Skeletal muscle tissue (tissue), 4 donors: ENCODE measurements around the gene SRD5A1. TPM values are rescaled to one million over a fixed set of nuclear protein-coding genes. Genes with fewer than 3 reads are reported as not detected.

ENCODE experiments used
- H3K27ac ChIP-seq: one replicate; pipeline ENCODE4 v1.7.0; 2013; ENCODE audit warnings: mild to moderate bottlenecking, low read depth, low read length, inconsistent platforms
- H3K27me3 ChIP-seq, 3 donors: one replicate each; pipeline ENCODE4 v1.7.0; 2013; ENCODE audit warnings: low read length in 3 of 3; ENCODE audit not compliant: control insufficient read depth in 3 of 3, insufficient read depth in 3 of 3
- H3K36me3 ChIP-seq, 3 donors: one replicate each; pipeline ENCODE4 v1.7.0; 2013; ENCODE audit warnings: low read length in 3 of 3; ENCODE audit not compliant: control insufficient read depth in 3 of 3, insufficient read depth in 3 of 3
- H3K4me1 ChIP-seq, 3 donors: one replicate each; pipeline ENCODE4 v1.7.0; 2013; ENCODE audit warnings: low read length in 3 of 3, mild to moderate bottlenecking in 3 of 3; ENCODE audit not compliant: control insufficient read depth in 3 of 3, insufficient read depth in 3 of 3
- H3K4me3 ChIP-seq, 3 donors: one replicate each; pipeline ENCODE4 v1.7.0; 2013; ENCODE audit warnings: low read length in 3 of 3
- H3K9ac ChIP-seq, 3 donors: one replicate each; pipeline ENCODE4 v1.7.0; 2013; ENCODE audit warnings: low read length in 3 of 3, mild to moderate bottlenecking in 3 of 3, moderate library complexity in 2 of 3, low read depth in 1 of 3
- H3K9me3 ChIP-seq, 3 donors: one replicate each; pipeline ENCODE4 v1.7.0; 2013; ENCODE audit warnings: low read length in 3 of 3; ENCODE audit not compliant: control insufficient read depth in 3 of 3
- total RNA-seq: library from RNA; depleted of rRNA; stranded (reverse); fragments of >200 nt; gene quantifications from one replicate; pipeline ENCODE4 v1.2.3, GENCODE V29; 2014
- donor health status: Osteomylitis.

Gene SRD5A1
- total RNA-seq, 1 donor from 2014 or later: 4.2 TPM

DNA sequence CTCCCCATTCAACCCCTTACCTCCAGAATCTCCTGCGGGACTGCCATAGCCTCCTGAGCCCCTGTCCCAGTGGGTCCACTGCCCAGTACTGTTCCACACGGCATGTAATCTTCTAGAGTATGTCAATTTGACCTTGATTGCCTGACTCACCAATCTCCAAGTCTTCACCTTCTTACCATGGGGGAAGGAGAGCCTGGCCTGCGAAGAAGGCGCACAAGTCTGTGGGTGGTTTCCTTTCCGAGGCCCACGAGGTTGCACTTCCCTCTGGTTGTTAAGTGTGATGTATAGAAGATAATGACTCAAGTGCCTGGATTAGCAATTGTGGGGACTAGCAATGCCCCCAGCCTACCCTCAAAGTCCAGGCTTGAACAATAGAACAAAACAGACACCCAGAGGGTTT lies 71.8 kb downstream of the SRD5A1 start:
- peak overlapping the region; percentile 66 to 81 (median 78) for H3K9ac ChIP-seq
- peak overlapping the region in 1 of 3 donors; percentile 52 for H3K4me3 ChIP-seq
- no peaks in the 10 kb centered on the region for H3K36me3 ChIP-seq
- peaks cover 10 to 22% (median 20%) of the 10 kb centered on the region in 3 donors for H3K4me1 ChIP-seq
- H3K27ac ChIP-seq: peak overlapping the region; percentile 94
- no peaks in the 10 kb centered on the region for H3K9me3 ChIP-seq
- H3K27me3 ChIP-seq: no peaks in the 10 kb centered on the region

- Histone ChIP-seq H3K9me3 (no peaks in the 10 kb centered on the region), H3K9ac (no peak overlapping the region), H3K36me3 (no peaks in the 10 kb centered on the region), H3K4me3 (no peak overlapping the region), H3K27ac (no peak overlapping the region), H3K27me3 (no peaks in the 10 kb centered on the region), H3K4me1 (peaks cover 10 to 22% (median 20%) of the 10 kb centered on the region in 3 donors)
Observed at GRCh38 chr5:6705959-6706358, 72.7 kb downstream of the SRD5A1 start.

DNA sequence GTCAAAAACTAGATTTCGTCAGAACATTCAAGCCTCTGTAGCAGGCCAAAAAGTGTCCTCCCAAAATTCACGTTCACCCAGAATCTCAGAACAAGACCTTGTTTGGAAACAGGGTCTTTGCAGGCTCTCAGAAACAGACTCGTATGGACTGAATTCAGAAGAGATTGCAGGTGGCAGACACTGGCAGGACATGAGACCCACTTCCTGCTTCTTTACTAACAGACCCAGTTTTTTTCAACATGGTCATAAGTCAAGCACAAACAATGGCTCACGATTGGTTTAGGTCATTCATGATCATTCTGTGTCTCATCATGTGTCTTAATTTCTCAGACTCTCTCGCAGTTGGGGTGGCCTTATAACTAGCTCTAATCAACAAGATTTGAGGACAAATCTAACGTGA lies 74.6 kb downstream of the SRD5A1 start:
- Histone ChIP-seq H3K36me3 (no peaks in the 10 kb centered on the region), H3K27me3 (no peaks in the 10 kb centered on the region), H3K4me1 (peaks cover 18 to 30% (median 23%) of the 10 kb centered on the region in 3 donors), H3K9ac (no peak overlapping the region), H3K9me3 (no peaks in the 10 kb centered on the region), H3K4me3 (no peak overlapping the region), H3K27ac (no peak overlapping the region)

DNA sequence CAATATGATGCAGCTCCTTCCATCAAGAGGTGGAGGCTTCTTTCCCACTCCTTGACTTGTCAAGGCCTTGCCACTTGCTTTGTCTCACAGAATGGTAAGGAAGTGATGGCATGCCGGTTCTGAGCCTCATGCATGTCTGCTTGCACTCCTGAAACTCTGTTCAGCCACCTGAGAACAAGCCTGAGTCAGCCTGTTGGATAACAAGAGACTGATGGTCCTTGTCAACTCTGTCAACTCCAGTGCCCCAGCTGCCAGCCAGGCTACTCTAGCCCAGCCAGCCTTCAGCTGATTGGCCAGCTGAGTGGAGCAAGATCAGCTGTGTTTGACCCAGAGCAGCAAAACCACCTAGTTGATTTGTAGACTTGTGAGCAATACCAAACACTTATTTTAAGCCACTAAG lies 75.6 kb downstream of the SRD5A1 start:
- Histone ChIP-seq H3K27me3 (no peaks in the 10 kb centered on the region), H3K27ac (no peak overlapping the region), H3K9me3 (no peaks in the 10 kb centered on the region), H3K4me1 (peaks cover 17 to 25% (median 19%) of the 10 kb centered on the region in 3 donors), H3K36me3 (no peaks in the 10 kb centered on the region), H3K4me3 (no peak overlapping the region), H3K9ac (no peak overlapping the region)

- H3K36me3 ChIP-seq: no peaks in the 10 kb centered on the region
- no peak overlapping the region for H3K4me3 ChIP-seq
- no peaks in the 10 kb centered on the region for H3K9me3 ChIP-seq
- H3K27ac ChIP-seq: no peak overlapping the region
- peaks cover 9 to 19% (median 12%) of the 10 kb centered on the region in 3 donors for H3K4me1 ChIP-seq
- no peaks in the 10 kb centered on the region for H3K27me3 ChIP-seq
- no peak overlapping the region for H3K9ac ChIP-seq
Observed at GRCh38 chr5:6710070-6710469, 76.8 kb downstream of the SRD5A1 start.

DNA sequence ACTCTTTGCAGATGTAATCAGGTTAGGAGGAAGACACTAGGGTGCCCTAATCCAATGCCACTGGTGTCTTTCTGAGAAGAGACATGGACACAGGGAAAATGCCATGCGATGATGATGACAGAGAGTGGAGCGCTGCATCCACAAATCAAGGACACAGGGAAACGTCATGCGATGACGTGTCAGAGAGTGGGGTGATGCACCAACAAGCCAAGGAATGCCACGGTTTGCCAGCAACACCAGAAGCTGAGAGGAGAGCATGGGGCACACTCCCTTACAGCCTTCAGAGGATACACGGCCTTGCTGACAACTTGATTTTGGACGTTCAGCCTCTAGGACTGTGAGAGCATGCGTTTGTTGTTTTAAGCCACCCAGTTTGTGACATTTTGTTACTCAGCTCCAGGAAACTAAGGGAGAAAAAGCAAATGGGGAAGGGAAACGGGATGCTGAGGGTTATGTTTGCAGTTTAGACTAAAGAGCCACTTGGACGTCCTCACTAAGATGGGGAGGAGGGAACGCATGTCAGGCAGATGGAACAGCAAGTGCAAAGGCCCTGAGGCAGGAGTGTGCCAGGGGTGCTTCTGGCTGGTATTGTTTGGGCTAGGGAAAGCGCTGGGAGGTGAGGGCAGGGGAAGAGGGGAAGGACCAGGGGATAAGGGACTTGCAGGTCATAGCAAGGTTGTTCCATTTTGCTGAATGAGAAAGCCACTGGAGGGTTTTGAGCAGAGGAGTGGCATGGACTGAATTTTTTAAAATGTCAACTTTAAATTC lies 77.5 kb downstream of the SRD5A1 start:
- H3K36me3 ChIP-seq: no peaks in the 10 kb centered on the region

DNA sequence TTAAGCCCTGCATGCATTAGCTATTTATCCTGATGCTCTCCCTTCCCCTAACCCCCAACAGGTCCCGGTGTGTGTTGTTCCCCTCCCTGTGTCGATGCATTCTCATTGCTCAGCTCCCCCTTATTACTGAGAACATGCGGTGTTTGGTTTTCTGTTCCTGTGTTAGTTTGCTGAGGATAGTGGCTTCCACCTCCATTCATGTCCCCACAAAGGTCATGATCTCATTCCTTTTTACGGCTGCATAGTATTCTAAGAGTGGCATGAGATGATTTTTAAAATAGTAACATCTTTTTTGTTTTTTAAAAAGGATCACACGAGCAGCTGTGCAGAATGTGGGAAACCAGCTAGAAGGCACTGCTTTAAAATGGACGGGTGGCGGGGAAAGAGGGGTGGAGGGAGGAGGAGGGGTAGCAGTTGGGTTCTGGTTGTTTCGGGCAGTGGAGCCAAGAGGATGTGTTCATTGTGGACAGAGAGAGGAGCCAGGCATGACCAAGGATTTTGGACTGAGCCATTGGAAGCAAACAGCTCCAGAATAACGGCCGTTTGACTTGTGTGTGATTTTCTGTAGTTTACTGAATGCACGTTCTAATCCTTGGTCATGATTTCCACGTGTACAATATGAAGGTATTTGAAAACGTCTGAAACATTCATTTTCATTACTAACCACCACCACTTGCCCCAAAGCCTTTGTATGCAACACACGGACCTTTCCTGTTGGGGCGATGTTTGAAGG lies 78.3 kb downstream of the SRD5A1 start:
- Histone ChIP-seq H3K4me1 (peaks cover 23 to 28% (median 27%) of the 10 kb centered on the region in 3 donors), H3K9ac (peak overlapping the region; percentile 86 to 94 (median 94)), H3K9me3 (no peaks in the 10 kb centered on the region), H3K27ac (peak overlapping the region; percentile 94), H3K36me3 (no peaks in the 10 kb centered on the region), H3K27me3 (no peaks in the 10 kb centered on the region), H3K4me3 (peak overlapping the region; percentile 78 to 88 (median 79))

More for the DNA sequence above, 77.5 kb downstream of the SRD5A1 start:
- H3K9ac ChIP-seq: no peak overlapping the region
- H3K4me1 ChIP-seq: peaks cover 15 to 19% (median 19%) of the 10 kb centered on the region in 3 donors
- no peaks in the 10 kb centered on the region for H3K9me3 ChIP-seq
- no peaks in the 10 kb centered on the region for H3K27me3 ChIP-seq
- H3K4me3 ChIP-seq: no peak overlapping the region
- H3K27ac ChIP-seq: no peak overlapping the region

DNA sequence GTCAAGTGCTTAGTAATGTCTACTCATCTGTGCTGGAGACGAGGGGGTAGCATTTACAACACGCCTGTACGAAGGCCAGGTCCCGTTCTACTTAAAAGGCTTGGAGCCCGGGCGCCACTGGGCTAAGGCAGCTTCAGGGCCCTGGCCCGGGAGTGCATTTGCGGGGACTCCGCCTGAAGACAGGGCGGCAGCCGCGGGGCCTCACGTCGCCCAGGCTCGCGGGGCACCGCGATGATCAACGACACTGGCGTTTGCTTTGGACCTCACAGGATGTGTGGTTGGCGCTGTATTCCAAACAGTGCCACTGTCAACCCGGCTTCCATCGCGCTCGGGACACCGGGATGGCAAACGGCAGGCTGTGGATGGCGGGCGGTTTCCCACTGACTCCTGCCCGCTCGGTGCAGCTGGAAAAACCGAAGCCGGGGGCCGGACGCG lies 78.9 kb downstream of the SRD5A1 start:
- peak overlapping the region; percentile 86 to 94 (median 94) for H3K9ac ChIP-seq
- H3K27me3 ChIP-seq: no peaks in the 10 kb centered on the region
- no peaks in the 10 kb centered on the region for H3K36me3 ChIP-seq
- H3K27ac ChIP-seq: peak overlapping the region; percentile 94
- peak overlapping the region; percentile 78 to 88 (median 79) for H3K4me3 ChIP-seq
- H3K4me1 ChIP-seq: peaks cover 29 to 33% (median 33%) of the 10 kb centered on the region in 3 donors
- H3K9me3 ChIP-seq: no peaks in the 10 kb centered on the region

- Histone ChIP-seq H3K9me3 (no peaks in the 10 kb centered on the region), H3K9ac (peak overlapping the region; percentile 86 to 94 (median 94)), H3K4me1 (peaks cover 35 to 39% (median 38%) of the 10 kb centered on the region in 3 donors), H3K4me3 (peak overlapping the region; percentile 78 to 88 (median 79)), H3K27ac (peak overlapping the region; percentile 94), H3K27me3 (no peaks in the 10 kb centered on the region), H3K36me3 (no peaks in the 10 kb centered on the region)
Observed at GRCh38 chr5:6712577-6713273, 79.5 kb downstream of the SRD5A1 start.
